Vagina (tissue), 2 donors: ENCODE results near the gene HAO1. TPM values are rescaled to one million over a fixed set of nuclear protein-coding genes. Genes with fewer than 3 reads are reported as not detected.
"Not testable (repeated sequence)": the region's sequence is repeated elsewhere in the genome, so short reads cannot be mapped to it uniquely, and the experiment has no call there.

Experiments used
- DNase-seq, 2 donors: peaks; one replicate each; pipeline ENCODE4 v3.0.0-alpha.2; 2017; ENCODE audit errors: extremely low spot score in 2 of 2
- H3K27ac ChIP-seq: fragments of 200-600 bp; sonication (generic); one replicate; pipeline ENCODE4 v1.5.1; 2019
- H3K27me3 ChIP-seq: fragments of 200-600 bp; sonication (generic); one replicate; pipeline ENCODE4 v1.5.1; 2019
- H3K36me3 ChIP-seq, 2 donors: fragments of 200-600 bp; sonication (generic); one replicate each; pipeline ENCODE4 v1.5.1; 2017 to 2019
- H3K4me1 ChIP-seq: fragments of 200-600 bp; sonication (generic); one replicate; pipeline ENCODE4 v1.5.1; 2019
- H3K4me3 ChIP-seq, 2 donors: fragments of 200-600 bp; sonication (generic); 1 replicate in 1 of 2; 2 replicates in 1 of 2; pipeline ENCODE4 v1.5.1; 2016 to 2019
- H3K9me3 ChIP-seq: fragments of 200-600 bp; sonication (generic); one replicate; pipeline ENCODE4 v1.5.1; 2019
- CTCF ChIP-seq, 3 experiments: fragments of 450-650 bp in 2 of 3; fragments of 200-600 bp in 1 of 3; sonication (generic) in 1 of 3; IDR thresholded peaks; one replicate each; pipeline ENCODE4 v1.5.1; 2017 to 2019; ENCODE audit warnings: antibody characterized with exemption in 3 of 3, mild to moderate bottlenecking in 2 of 3, moderate library complexity in 2 of 3
- POLR2A ChIP-seq, 2 donors: fragments of 450-650 bp; IDR thresholded peaks; one replicate each; pipeline ENCODE4 v1.6.1; 2017; ENCODE audit warnings: antibody characterized with exemption in 2 of 2, mild to moderate bottlenecking in 2 of 2, moderate library complexity in 2 of 2
- POLR2AphosphoS5 ChIP-seq, 2 donors: sonication (generic); formaldehyde crosslinking; IDR thresholded peaks; one replicate each; pipeline ENCODE4 v1.9.0; 2017; ENCODE audit warnings: antibody characterized with exemption in 2 of 2, mild to moderate bottlenecking in 2 of 2, low read depth in 1 of 2; ENCODE audit not compliant: insufficient read depth in 1 of 2
- intact Hi-C: fragments of 100-400 bp; cut with DNase I; formaldehyde crosslinking; loops from one replicate; pipeline ENCODE4 v1.15.1; 2023
- total RNA-seq: library from RNA; depleted of rRNA; stranded (reverse); fragments of >200 nt; gene quantifications from one replicate; pipeline ENCODE4 v1.2.3, GENCODE V29; 2016

Gene HAO1
- total RNA-seq, 1 donor from 2014 or later: not detected

- Histone ChIP-seq H3K4me3 (no peak overlapping the region), H3K27ac (no peak overlapping the region), H3K27me3 (no peaks in the 10 kb centered on the region), H3K4me1 (no peaks in the 10 kb centered on the region), H3K9me3 (no peaks in the 10 kb centered on the region), H3K36me3 (no peaks in the 10 kb centered on the region)
- no peak for DNase-seq
- TF ChIP-seq CTCF (IDR thresholded peaks at IDR 0.05): no peak
- TF ChIP-seq POLR2AphosphoS5 (IDR thresholded peaks at IDR 0.05; ENCODE audit: insufficient read depth in 1 of 2, low read depth in 1 of 2): no peak
- no peak for TF ChIP-seq POLR2A (IDR thresholded peaks at IDR 0.05)
- intact Hi-C loops: no loop called here
Measured at GRCh38 chr20:7971536-7972280, 31.4 kb upstream of the HAO1 start.

- H3K4me3 ChIP-seq: no peak overlapping the region
- no peaks in the 10 kb centered on the region for H3K27me3 ChIP-seq
- intact Hi-C loops: no loop called here
- DNase-seq: no peak
- H3K27ac ChIP-seq: no peak overlapping the region
- H3K4me1 ChIP-seq: no peaks in the 10 kb centered on the region
- H3K36me3 ChIP-seq: no peaks in the 10 kb centered on the region
- H3K9me3 ChIP-seq: no peaks in the 10 kb centered on the region
- TF ChIP-seq POLR2A (IDR thresholded peaks at IDR 0.05): no peak
- no peak for TF ChIP-seq POLR2AphosphoS5 (IDR thresholded peaks at IDR 0.05; ENCODE audit: insufficient read depth in 1 of 2, low read depth in 1 of 2)
- no peak for TF ChIP-seq CTCF (IDR thresholded peaks at IDR 0.05)
Measured at GRCh38 chr20:7967199-7967844, 27.1 kb upstream of the HAO1 start.

GRCh38 chr20:7966176-7966575, 25.9 kb upstream of the HAO1 start:
- H3K4me3 ChIP-seq: no peak overlapping the region
- no peak for DNase-seq
- no peaks in the 10 kb centered on the region for H3K4me1 ChIP-seq
- no peaks in the 10 kb centered on the region for H3K36me3 ChIP-seq
- intact Hi-C loops: no loop called here
- no peak overlapping the region for H3K27ac ChIP-seq
- no peaks in the 10 kb centered on the region for H3K9me3 ChIP-seq
- H3K27me3 ChIP-seq: no peaks in the 10 kb centered on the region
- no peak for TF ChIP-seq POLR2AphosphoS5 (IDR thresholded peaks at IDR 0.05; ENCODE audit: insufficient read depth in 1 of 2, low read depth in 1 of 2)
- TF ChIP-seq CTCF (IDR thresholded peaks at IDR 0.05): no peak
- TF ChIP-seq POLR2A (IDR thresholded peaks at IDR 0.05): no peak

GRCh38 chr20:7959484-7959883, 19.2 kb upstream of the HAO1 start:
- no peak overlapping the region for H3K4me3 ChIP-seq
- no peaks in the 10 kb centered on the region for H3K4me1 ChIP-seq
- DNase-seq: no peak
- no peaks in the 10 kb centered on the region for H3K36me3 ChIP-seq
- intact Hi-C loops: no loop called here
- H3K27me3 ChIP-seq: no peaks in the 10 kb centered on the region
- no peak overlapping the region for H3K27ac ChIP-seq
- no peaks in the 10 kb centered on the region for H3K9me3 ChIP-seq
- TF ChIP-seq POLR2AphosphoS5 (IDR thresholded peaks at IDR 0.05; ENCODE audit: insufficient read depth in 1 of 2, low read depth in 1 of 2): no peak
- no peak for TF ChIP-seq POLR2A (IDR thresholded peaks at IDR 0.05)
- TF ChIP-seq CTCF (IDR thresholded peaks at IDR 0.05): no peak

GRCh38 chr20:7956561-7956960, 16.3 kb upstream of the HAO1 start:
- intact Hi-C loops, H3K27me3 ChIP-seq, H3K4me1 ChIP-seq, H3K27ac ChIP-seq, H3K36me3 ChIP-seq, H3K4me3 ChIP-seq, H3K9me3 ChIP-seq, DNase-seq: not testable (repeated sequence)
